Right hindlimb (tissue), 1 donor: ENCODE results near the gene POLE3.
A peak's percentile ranks its signal among the peaks of the same experiment; 100 is the strongest.
"Not testable (repeated sequence)": the region's sequence is repeated elsewhere in the genome, so short reads cannot be mapped to it uniquely, and the experiment has no call there.

Experiments
- DNase-seq: peaks from one replicate; pipeline ENCODE4 v3.0.0-alpha.2; 2018

The POLE3 gene

DNA sequence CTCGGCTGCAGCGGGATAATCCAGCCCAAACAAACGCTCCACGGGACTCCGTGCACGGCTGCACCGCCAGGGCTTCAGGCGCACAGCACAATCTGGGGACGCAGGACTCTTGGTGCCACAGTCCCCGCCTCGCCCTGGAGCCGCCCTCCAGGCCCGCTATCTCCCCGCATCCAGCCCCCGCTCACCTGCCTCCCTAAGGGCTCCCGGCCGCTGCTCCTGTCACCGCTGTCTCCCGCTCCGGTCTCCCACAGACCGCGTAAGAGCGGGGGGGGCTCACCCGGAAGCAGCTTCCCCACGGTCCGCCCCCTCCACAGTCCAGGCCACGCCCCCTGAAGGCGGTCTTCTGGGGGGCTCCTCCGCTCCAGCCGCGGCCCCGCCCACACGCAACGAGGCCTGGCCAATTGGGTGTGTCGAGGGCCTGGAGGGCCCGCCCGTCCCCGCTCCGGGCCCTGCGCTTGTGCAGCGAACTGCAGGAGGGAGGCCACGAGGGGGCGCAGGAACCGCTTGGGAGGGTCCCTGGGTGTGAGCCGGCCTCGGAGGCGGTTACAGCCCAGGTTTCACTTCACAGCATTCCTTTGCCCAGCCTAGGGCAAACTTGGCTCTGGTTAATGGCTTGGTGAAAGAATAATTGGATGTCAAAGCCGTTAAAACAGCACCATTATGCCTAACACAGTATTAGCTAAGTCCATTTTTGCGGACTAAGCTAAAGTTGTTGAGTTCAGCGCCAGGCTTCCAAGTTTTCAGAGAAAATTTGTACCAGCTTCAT lies 9.3 kb downstream of the POLE3 start, which contains the start of gene ALAD:
Gene ALAD, minus strand, starts transcription at position 258 of the 766 bp plus-strand sequence. CDS start 7,725 bp downstream, outside the sequence.
- peak; percentile 99 for DNase-seq

GRCh38 chr9:113399646-113400200 lies 10.8 kb downstream of the POLE3 start:
- DNase-seq: no peak

GRCh38 chr9:113398796-113399195 lies 11.7 kb downstream of the POLE3 start:
- DNase-seq: no peak

DNA sequence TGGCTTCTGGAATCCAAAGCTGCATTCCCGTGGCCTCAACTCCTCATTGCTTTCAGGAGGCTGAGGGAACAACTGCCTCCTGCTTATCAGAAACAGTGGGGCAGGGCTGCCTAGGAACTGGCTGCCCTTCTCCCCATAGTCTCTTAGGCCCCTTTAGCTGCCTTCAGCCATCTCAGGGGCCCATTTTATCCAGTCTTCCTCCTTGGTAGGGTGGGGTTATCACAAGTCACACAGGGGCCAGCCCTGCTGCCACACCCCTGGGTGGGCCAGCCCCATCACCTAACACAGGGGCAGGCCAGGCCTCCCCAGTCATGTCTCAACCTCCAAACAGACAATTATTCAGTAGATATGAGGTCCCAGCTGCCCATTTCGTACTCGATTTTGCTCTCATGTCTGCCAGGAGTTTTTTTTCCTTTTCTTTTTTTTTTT lies 13.3 kb downstream of the POLE3 start:
- no peak for DNase-seq

- no peak for DNase-seq
These were observed 15.2 kb downstream of the POLE3 start for GRCh38 chr9:113395000-113395861.

- no peak for DNase-seq
These were observed 17.2 kb downstream of the POLE3 start for GRCh38 chr9:113393281-113393680.

DNA sequence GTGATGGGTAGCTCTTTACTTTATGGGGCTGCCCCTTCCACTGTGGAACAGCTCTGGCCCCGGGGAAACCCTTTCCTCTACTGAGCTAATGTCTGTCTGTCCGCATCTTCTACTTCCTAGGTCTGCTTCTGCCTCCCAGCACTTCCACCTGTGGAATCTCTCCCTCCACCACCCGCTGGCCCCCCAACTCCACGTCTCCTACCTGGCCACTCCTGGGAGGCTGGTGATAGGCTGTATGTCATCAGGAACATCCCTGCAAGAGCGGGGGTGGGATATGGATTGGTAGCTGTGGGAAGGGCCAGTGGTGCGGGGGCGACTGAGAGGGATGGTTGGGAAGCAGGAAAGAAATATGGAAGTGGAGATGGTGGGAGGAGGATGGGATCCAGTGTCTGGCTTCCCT lies 18.6 kb downstream of the POLE3 start:
- DNase-seq: no peak

DNA sequence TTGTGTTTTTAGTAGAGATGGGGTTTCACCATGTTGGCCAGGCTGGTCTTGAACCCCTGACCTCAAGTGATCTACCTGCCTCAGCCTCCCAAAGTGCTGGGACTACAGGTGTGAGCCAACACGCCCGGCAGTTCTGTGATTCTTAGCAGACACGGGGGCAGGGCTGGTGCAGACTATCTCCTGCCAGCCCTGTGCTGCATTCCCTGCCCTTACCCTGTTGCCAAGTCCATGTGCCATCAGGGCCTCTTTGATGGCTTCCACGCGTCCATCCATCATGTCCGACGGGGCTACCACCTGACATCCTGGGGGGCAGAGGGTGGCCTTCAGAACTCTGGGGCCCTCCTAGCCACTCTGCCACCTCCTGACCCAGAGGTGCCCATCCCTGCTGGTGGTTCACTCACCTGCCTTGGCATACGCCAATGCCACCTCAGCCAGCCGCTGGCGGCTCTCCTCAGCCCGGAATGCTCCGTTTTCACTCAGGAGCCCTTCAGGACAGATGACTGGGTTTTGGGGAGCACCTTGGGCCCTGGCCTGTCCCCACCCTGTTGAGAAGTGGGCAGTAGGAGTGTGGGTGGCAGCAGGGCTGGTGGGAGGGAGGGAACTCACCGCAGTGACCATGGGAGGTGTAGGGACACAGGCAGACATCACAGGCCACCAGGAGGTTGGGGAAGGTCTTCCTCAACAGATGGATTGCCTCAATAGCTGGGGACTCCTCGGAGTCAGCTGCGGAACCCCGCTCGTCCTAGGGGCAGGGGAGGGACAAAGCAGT lies 20.1 kb downstream of the POLE3 start:
- no peak for DNase-seq

- DNase-seq: no peak
These were observed 21.0 kb downstream of the POLE3 start for GRCh38 chr9:113389451-113389850.

DNA sequence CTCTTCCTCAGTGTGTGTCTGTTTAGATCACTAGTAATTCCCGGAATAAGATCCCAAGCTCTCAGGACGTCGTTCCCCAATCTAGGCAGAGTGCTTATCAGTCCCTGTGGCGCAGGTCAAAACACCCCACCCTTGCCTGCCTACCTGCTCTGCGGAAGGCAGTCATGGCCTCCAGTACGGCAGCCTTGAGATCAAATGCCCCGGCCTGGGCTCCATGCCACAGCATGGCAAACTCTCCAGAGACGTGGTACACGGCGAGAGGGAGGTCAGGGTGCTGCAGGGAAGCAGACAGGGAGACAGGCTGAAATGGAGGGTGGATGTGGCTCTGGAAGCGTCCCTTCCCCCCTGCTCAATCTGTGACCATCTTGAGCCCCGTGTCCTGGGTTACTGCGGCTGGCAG lies 21.6 kb downstream of the POLE3 start:
- no peak for DNase-seq

DNA sequence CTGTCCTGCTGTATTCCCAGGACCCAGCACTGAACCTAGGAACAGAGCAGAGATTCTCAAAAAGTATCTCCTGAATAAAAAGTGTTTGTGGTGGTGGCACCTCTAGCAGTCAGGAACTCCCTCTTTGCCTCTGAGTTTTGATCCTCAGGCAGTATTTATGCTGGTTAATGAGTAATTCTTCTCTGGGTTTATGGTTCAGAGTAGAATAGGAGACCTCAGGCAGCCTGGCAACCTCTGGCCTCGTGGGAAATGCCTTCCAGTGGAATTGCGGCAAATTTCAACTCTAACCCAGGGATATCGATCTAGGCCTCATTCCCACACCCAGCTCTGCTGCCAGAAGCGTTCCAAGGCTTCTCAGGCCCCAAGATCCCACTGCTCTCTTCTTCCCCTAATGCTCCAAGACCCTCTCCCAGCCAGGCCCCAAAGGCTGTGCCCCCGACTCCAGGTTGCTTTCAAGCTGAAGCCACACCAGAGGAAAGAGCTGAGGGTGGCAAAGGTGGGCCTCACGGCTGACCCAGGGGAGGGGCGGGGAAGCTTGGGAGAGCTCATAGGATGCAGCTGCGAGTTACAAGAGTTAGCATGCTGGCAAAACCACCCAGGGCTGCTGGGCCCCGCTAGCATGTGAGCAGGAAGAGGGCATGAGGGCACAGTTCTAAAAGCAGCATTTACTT lies 22.8 kb downstream of the POLE3 start:
- no peak for DNase-seq

GRCh38 chr9:113386571-113387393 lies 23.7 kb downstream of the POLE3 start:
- DNase-seq: no peak

GRCh38 chr9:113381909-113382411 lies 28.5 kb downstream of the POLE3 start:
- no peak for DNase-seq

GRCh38 chr9:113381441-113381840 lies 29.0 kb downstream of the POLE3 start:
- not testable (repeated sequence) for DNase-seq

DNA sequence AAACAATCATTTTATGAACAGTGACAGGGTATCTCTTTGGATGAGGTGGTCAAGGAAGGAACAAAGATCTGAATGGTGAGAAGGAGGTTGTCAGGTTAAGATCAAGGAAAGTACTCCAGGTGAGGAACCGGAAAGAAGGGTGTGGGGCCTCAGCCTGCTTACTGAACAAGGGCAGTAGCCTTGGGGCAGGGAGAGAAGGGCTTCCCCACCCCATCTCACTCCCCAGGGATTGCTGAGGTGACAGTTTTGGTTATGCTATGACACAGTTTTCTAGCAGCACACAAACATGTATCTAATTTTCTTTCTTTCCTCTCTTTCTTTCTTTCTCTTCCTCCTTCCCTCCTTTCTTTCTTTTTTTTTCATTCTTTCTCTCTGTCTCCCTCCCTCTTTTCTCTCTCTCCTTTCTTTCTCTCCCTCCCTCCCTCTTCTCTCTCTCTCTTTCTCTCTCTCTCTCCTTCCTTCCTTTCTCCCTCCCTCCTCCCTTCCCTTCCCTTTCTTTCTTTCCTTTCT lies 29.6 kb downstream of the POLE3 start:
- DNase-seq: no peak

DNA sequence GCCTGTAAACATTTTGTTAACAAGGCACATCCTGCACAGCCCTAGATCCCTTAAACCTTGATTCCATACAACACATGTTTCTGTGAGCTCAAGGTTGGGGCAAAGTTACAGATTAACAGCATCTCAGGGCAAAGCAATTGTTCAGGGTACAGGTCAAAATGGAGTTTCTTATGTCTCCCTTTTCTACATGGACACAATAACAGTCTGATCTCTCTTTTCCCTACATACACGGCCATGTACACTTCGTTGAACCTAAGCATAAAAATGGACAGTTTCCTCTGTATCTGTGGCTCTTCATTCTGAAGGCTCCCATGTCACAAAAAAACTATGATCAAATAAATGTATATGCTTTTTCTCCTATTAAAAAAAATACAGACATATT lies 30.7 kb downstream of the POLE3 start:
- DNase-seq: not testable (repeated sequence)

GRCh38 chr9:113379094-113379828 lies 31.2 kb downstream of the POLE3 start:
- not testable (repeated sequence) for DNase-seq

GRCh38 chr9:113376634-113377567 lies 33.6 kb downstream of the POLE3 start, which contains the start of gene HDHD3:
HDHD3 (minus strand) TSS chr9:113376986; CDS start chr9:113374354, 2,632 bp downstream.
- DNase-seq: peak; percentile 78
